GM08714 (cell line): ENCODE results near the gene TTLL10.
"Not testable (repeated sequence)": the region's sequence is repeated elsewhere in the genome, so short reads cannot be mapped to it uniquely, and the experiment has no call there.

Source experiments
- H3K4me3 ChIP-seq: fragments of 200-500 bp; sonication (Bioruptor generic); 2 replicates; pipeline ENCODE4 v1.5.1; 2014; ENCODE audit warnings: mild to moderate bottlenecking, low read length, inconsistent platforms
- ZNF274 ChIP-seq: IDR thresholded peaks from 2 replicates; pipeline ENCODE4 v1.6.1; 2012; ENCODE audit warnings: mild to moderate bottlenecking, low read depth, low read length

Gene TTLL10

GRCh38 chr1:1168451-1169411, 4.9 kb upstream of the TTLL10 start:
- TF ChIP-seq ZNF274: no peak
- no peak overlapping the region for H3K4me3 ChIP-seq

DNA sequence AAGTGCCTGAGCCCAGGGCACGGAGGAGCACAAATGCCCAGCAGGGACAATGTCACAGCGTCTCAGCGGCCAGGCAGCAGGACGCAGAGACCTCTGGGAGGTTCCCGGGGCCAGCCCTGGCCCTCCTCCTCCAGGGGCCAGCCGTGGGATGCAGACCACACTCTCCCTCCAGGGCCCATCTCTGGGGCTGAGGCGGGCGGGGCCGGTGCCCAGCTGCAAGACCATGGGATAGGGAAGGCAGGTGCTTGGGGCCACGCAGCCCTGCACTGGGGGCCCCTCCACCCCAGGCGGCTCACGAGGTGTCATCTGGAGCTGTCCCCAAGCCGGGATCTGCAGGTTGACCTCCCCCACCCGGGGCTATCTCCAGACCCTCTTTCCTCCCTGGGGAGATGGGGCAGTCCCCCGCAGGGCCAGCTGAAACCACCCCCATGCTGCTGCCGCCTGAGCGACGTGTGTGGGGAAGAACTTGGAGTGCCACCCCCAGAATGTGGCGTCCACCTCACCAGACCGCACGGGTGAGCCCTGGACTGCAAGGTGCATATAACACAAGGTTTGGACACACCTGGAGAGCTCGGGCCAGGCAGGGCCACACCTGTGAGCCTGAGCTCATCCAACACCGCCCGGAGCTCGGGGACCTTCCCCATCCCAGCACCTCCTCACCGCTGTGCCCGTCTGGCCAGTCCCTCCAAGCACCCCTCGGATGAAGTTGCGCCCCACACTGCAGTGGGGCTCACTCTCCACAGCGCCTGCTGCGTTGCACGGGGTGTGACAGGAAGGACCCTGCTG, 4.1 kb upstream of the TTLL10 start:
- no peak for TF ChIP-seq ZNF274
- no peak overlapping the region for H3K4me3 ChIP-seq

DNA sequence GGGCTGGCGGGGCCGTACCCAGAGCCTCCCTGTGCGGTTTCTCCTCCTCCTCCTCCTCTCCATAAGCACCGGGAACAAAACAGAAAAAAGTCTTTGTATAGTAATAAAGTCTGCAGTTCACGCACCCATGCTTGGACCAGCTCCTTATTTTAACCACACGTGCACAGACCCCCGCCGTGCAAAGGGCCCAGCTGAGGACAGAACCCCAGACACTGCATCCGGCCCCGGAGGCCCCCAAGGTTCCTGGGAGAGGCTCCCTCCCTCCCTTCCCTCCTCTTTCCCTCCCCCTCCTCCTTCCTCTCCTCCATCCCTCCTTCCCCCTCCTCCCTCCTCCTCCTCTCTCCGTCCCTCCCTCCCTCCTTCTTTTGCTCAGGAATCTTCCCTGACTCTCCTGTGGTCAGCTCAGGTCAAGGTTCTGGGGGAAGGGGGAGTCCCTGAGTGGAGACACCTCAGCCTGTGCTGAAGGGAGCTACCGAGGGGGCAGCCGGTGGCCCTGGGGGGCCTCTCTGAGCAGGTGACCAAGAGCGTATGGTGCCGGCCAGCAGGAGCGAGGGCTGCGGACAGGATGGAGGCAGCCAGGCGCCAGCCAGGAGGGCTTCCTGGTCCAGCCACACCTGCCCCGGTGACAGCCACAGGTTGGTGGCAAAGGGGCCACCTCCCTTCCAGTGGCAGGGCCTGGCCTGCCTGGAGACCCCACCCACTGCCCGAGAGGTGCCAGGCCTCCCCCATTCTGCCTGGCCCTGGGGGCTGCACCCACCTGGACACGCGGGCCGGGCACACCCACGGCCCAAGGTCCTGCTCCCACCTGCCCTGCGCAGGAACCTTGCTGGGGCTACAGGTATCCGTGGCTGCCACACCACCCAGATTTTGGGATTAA, 3.2 kb upstream of the TTLL10 start:
- H3K4me3 ChIP-seq: no peak overlapping the region
- TF ChIP-seq ZNF274: no peak

GRCh38 chr1:1171161-1171545, 2.5 kb upstream of the TTLL10 start:
- no peak for TF ChIP-seq ZNF274
- H3K4me3 ChIP-seq: no peak overlapping the region

DNA sequence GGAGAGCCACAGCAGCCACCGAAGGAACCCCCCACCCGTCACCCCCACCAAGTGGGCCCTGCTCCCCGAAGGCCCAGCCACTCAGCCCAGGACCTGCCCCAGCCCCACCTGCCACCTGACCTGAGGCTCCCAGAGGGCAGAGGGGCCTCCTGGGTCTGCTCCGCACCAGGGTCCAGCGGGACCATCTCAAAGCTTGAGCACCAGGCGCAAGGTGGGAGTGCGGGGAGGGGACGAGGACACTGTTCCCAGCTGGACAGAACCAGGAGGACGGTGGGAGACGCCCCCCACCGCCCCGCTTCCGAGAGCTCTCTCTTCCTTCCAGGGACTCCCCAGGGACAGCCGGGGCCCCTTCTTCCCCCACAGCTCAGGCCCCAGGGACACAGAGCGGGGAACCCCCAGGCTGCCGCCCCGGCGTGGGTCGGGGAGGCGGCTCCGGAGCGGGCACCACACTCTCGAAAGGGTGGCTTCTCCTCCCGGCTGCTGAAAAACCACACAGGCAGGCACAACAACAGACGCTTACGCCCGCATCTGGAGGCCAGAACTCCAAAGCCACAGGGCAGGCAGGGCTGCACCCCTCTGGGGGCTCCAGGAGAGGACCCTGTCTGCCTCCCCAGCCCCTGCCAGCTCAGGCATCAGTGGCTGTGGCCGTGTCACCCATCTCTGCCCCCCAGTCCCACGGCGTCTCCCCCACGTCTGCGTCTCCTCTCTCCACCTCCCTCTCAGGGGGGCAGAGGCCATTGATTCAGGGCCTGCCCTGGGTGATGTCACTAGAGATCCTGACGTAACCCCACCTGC, 1.9 kb upstream of the TTLL10 start:
- TF ChIP-seq ZNF274: no peak
- H3K4me3 ChIP-seq: no peak overlapping the region

GRCh38 chr1:1173061-1173792, 453 bp upstream of the TTLL10 start:
- no peak for TF ChIP-seq ZNF274
- H3K4me3 ChIP-seq: no peak overlapping the region

GRCh38 chr1:1175221-1176062, 1.8 kb downstream of the TTLL10 start:
- H3K4me3 ChIP-seq: no peak overlapping the region

GRCh38 chr1:1176063-1176761, 2.5 kb downstream of the TTLL10 start:
- H3K4me3 ChIP-seq: not testable (repeated sequence)

More at GRCh38 chr1:1175221-1176062, 1.8 kb downstream of the TTLL10 start:
- no peak for TF ChIP-seq ZNF274

- no peak for TF ChIP-seq ZNF274
- H3K4me3 ChIP-seq: no peak overlapping the region
These were observed 3.3 kb downstream of the TTLL10 start for GRCh38 chr1:1176931-1177330.

GRCh38 chr1:1177452-1178206, 3.9 kb downstream of the TTLL10 start:
- no peak overlapping the region for H3K4me3 ChIP-seq
- no peak for TF ChIP-seq ZNF274
